ENCODE results near the gene CYP3A7. TPM values are rescaled to one million over a fixed set of nuclear protein-coding genes. Genes with fewer than 3 reads are reported as not detected.
"Not testable (repeated sequence)": the region's sequence is repeated elsewhere in the genome, so short reads cannot be mapped to it uniquely, and the experiment has no call there.

Gene CYP3A7
- polyA plus RNA-seq, 4 donors, result 0.29 to 23.5 (median 1.1) TPM

- DNase-seq (ENCODE audit: low read depth in 4 of 4, low spot score in 2 of 4), result no peak
These were observed 7.9 kb upstream of the CYP3A7 start for GRCh38 chr7:99742737-99743394.

GRCh38 chr7:99741441-99741795 is 6.4 kb upstream of the CYP3A7 start:
- DNase-seq (ENCODE audit: low read depth in 4 of 4, low spot score in 2 of 4), result no peak

DNA sequence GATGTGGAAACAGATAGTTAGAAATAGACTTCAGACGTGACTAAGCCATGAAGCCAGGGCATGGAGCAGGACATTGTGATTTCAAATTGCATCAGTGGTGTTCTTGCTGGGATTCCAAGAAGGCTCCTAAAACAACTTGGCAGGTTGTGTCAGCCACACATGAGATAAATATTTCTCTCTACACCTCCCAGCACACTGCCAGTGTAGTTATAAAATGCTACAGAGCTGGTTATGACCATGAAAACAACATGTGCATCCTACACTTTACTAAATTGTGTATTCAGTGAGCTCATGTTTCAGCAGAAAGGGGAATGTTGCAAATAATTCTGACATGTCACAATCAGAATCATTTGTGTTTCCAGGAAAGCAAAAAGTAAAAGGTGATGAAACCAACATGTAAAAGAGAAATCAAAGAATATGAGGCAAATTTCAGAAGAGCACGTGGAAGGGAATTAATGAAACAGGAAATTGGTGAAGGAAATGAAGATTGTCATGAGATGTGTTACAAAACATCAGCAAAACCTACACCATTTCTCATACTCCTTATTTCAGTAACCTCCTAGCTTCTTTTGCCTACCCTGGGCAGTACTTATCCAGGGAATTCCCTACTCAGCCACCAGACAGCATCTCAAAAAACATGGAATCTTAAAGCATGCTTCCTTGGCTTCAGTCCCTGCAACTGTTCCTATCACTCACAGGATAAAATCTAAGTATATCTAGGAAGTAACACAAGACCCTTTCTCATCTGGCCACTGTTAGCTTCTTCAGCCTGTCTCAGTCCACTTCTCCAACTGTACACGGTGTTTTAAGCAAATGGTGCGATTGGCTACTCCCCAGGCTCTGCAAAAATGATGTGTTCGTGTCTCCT is 5.8 kb upstream of the CYP3A7 start:
- no peak for DNase-seq (ENCODE audit: low read depth in 4 of 4, low spot score in 2 of 4)

DNA sequence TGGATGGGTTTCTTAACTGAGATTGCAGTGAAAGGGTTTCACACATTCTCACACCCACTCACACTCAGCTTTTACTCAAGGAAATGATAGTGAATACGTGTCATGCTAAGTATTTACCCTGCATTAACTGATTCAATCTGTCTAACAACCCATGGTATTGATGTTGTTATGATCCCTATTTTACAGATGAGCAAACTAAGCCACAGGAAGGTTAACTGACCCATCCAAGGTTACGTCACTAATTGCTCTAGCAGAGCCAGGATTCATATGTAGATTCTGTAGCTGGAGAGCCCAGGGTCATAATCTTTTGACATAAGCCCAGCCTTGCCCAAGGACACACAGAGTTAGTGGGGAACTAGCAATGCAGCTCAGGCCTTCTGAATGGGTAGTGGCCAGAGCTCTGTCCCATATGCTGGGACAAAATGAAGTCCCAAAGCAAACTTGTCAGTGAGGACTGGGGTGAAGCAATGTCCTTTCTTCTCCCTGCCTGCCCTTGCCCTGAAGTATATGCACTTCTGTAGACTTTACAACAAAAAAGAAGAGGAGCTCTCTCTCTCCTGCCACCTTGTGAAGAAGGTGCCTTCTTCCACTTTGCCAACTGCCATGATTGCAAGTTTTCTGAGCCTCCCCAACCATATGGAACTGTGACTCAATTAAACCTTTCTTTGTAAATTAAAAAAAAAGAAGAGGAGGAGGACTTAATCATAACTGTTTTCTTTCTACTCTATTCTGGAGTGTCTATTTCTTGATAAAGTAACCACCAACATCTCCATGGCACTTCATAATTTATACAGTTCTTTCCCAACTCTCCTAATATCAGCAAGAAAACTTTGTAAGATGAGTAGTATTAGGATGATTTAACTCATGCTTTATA is 4.9 kb upstream of the CYP3A7 start:
- DNase-seq (ENCODE audit: low read depth in 4 of 4, low spot score in 2 of 4), result no peak

- DNase-seq (ENCODE audit: low read depth in 4 of 4, low spot score in 2 of 4), result no peak
These were observed 2.7 kb upstream of the CYP3A7 start for GRCh38 chr7:99737726-99738125.

DNA sequence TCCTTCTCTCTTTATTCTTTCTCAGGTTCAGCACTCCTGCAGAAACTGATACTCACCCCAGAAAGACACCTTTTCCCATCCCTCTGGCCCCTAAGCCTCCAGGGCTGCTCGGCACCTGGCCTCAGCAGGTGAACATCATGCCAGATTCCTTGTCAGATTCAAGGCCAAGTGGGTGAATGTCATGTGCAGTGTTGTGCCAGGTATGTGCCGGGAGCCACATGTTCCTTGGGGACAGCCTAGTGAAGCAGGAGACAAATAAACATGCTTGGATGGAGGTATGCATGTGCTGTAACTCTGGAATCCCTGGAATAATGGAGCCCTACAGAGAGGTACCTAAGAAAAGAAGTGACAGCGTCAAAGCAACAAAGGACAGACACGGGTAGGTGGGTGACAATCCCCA is 1.7 kb upstream of the CYP3A7 start:
- not testable (repeated sequence) for DNase-seq (ENCODE audit: low read depth in 4 of 4, low spot score in 2 of 4)

DNA sequence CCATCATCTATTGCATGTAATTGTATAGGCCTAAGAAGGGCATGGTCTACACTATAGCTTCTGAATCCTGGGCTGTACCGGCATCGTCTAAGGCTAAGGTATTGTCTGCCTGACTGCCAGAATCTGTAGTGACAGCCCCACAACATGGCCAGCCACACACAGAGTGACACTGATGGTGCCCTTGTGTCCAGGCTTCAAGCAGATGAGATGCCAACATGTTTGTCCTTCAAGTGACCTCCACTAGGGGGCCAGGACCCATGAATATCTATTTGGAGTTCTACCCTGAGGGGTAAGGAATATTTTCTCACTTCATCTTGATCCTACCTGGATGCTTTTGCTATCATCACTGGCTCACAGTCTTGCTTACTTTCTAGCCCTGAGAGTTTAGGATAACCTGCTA is 1.5 kb downstream of the CYP3A7 start:
- DNase-seq (ENCODE audit: low read depth in 4 of 4, low spot score in 2 of 4), result no peak

DNA sequence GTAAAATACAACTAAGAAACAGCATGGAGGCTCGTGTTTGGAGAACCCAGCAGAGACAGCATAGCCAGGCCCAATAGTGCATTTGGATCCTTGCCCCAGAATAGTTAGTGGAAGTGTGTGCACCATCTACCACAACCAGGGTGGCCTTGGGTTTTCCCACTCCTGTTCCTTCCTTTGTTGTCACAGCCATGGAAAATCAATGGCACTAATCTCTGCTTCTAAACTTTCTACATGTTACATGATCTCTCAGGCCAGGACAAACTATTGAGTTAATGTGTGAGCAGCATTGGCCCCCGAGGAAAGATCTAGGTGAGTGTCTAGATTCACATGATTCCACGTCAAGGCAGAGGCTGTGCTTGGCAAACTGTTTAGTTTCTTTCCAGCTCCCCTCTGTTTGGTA is 2.0 kb downstream of the CYP3A7 start:
- DNase-seq (ENCODE audit: low read depth in 4 of 4, low spot score in 2 of 4), result no peak

GRCh38 chr7:99731638-99732374 is 3.2 kb downstream of the CYP3A7 start:
- DNase-seq (ENCODE audit: low read depth in 4 of 4, low spot score in 2 of 4), result no peak

- DNase-seq (ENCODE audit: low read depth in 4 of 4, low spot score in 2 of 4), result no peak
These were observed 4.0 kb downstream of the CYP3A7 start for GRCh38 chr7:99730992-99731391.

DNA sequence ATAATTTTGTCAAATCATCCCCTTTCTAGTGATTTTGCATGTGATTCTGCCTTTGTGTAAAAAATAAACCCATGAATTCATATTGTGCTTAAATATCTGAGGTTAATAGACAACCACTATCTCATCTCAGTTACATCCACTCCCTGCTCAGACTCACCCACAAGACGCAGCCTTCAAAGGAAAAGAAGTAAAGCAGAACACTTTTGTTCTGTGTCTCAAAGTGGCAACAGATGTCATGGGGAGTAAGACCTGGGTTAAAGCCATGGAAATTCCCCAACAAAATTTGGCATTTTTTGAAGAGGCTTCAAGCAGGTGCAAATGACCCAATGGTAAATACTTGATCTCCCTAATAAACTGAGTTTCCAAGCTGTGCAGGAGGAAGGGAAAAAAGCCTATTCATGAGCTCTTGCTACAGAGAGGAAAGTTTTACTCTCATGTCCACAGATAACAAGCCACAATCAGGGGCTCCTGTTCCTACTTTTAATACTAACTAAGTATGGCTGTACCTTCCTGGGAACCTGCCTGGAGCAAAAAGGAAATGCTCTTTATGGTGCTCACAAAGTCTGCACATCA is 4.7 kb downstream of the CYP3A7 start:
- no peak for DNase-seq (ENCODE audit: low read depth in 4 of 4, low spot score in 2 of 4)

DNA sequence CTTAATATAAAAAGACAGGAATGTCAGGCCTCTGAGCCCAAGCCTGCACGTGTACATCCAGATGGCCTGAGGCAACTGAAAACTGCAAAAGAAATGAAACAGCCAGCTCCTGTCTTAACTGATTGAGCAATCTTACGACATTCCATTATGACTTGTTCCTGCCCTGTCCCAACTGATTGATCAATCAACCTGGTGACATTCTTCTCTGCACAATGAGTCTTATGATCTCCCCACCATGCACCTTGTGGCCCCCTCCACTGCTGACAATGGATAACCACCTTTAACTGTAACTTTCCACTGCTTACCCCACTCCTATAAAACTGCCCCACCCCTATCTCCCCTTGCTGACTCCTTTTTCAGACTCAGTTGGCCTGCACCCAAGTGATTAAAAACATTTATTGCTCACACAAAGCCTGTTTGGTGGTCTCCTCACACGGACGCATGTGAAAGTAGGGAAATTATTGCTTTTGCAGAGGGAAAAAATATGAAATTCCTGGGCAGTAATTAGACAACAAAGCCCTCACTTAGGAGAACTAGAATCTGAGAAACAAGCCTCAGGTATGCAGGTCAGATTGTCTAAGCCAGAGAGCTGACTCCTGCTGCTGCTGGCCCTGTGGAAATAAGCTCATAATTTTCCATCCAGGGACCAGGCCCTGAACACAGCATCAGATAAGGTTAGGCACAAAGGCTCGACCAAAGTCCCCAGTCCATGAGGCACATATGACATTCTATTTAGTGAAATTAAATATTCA is 5.3 kb downstream of the CYP3A7 start:
- no peak for DNase-seq (ENCODE audit: low read depth in 4 of 4, low spot score in 2 of 4)

GRCh38 chr7:99728615-99729014 is 6.4 kb downstream of the CYP3A7 start:
- DNase-seq (ENCODE audit: low read depth in 4 of 4, low spot score in 2 of 4), result no peak

DNA sequence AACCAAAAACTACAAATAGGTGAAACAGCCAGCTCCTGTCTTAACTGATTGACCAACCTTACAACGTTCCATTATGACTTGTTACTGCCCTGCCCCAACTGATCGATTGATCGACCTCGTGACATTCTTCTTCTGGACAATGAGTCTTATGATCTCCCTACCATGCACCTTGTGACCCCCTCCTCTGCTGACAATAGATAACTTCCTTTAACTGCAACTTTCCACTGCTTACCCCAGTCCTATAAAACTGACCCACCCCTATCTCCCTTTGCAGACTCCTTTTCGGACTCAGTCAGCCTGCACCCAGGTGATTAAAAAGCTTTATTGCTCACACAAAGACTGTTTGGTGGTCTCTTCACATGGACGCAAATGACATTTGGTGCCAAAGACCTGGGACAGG is 11.8 kb downstream of the CYP3A7 start:
- not testable (repeated sequence) for DNase-seq (ENCODE audit: low read depth in 4 of 4, low spot score in 2 of 4)

DNA sequence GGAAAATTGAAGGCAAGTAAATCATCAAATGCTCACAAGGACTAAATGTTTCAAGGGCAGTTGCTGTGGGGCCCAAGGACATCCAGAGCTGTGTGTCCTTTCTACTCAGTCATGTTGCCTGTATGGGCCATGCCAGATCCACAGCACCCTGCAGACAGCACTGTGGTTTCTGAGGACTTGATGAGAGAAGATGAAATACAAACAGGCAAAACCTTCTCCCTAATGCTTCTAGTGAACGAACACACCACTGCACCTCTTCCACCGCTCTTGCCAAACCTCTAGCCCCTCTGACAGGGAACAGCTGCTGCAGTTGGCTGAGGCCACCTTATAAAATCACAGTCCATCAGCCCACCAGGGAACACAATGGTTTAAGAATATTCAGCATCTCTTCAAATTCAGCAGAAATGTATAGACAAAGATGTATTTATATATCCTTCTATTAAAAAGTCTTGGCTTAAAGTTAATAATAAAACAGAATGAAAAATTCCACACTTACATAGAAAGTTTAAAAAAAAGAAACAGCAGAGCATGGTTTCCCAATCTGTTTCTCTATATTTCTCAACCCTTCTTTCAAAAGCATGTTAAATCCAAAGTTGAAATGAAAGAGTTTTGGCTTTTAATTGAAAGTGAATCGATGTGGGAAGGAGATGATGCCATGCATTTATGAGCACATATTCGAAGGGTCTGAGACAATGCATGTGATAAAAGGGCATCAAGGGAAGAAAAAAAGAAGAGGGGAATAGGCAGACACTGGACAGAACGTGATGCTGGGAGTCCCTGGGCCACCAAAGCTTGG is 14.0 kb downstream of the CYP3A7 start:
- no peak for DNase-seq (ENCODE audit: low read depth in 4 of 4, low spot score in 2 of 4)

DNA sequence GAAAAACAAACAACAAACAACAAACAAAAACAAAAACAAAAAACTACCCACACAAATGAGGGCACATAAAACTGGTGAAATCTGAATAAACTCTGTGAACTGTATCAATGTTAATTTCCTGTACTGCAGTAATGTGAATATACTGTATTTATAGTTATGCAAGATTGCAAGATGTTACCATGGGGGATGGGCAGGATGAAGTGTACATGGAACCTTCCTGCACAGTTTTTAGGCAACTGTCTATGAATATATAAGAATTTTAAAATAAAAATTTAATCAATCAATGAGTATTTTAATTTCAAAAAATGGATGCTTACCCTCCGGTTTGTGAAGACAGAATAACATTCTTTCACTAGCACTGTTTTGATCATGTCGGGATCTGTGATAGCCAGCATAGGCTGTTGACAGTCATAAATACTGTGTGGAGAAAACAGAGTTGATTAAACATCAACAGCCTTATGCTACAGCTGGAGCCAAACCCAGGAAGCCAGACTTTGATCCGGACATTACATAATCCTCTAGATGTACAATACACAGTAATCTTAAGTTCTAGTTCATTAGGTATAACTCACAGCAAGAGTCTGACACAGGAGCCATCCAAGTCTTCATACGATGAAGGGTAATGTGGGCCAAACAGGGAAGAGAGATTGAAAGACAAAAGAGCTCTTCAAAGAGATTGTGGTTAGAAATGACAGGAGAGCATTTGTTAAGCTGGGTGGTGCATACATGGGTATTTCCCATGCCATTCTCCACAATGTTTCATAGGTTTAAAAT is 14.8 kb downstream of the CYP3A7 start:
- DNase-seq (ENCODE audit: low read depth in 4 of 4, low spot score in 2 of 4), result no peak

GRCh38 chr7:99713995-99714570 is 20.9 kb downstream of the CYP3A7 start:
- no peak for DNase-seq (ENCODE audit: low read depth in 4 of 4, low spot score in 2 of 4)
